Neural cell (in vitro differentiated cells): Measurements from ENCODE around the gene RABGGTB. TPM values are rescaled to one million over a fixed set of nuclear protein-coding genes. Genes with fewer than 3 reads are reported as not detected.

Experiments
- H2AFZ ChIP-seq: fragments of 200-600, 300-800 bp; sonication (generic), shearing (Covaris generic); 2 replicates; pipeline ENCODE4 v1.6.0; 2014; ENCODE audit warnings: low read depth, mild to moderate bottlenecking, antibody characterized with exemption, low read length, moderate library complexity
- H3F3A ChIP-seq: fragments of 200-600 bp; shearing (Covaris generic); 2 replicates; pipeline ENCODE4 v1.6.1; 2016; ENCODE audit warnings: mild to moderate bottlenecking, moderate library complexity, mixed read lengths, antibody characterized with exemption, low read length; ENCODE audit not compliant: insufficient read depth, poor library complexity, severe bottlenecking
- H3K27ac ChIP-seq: fragments of 200-600, 300-800 bp; sonication (generic), shearing (Covaris generic); 2 replicates; pipeline ENCODE4 v1.5.1; 2014; ENCODE audit warnings: mild to moderate bottlenecking, low read length, moderate library complexity
- H3K27me3 ChIP-seq: fragments of 300-800, 200-600 bp; sonication (generic), shearing (Covaris generic); 2 replicates; pipeline ENCODE4 v1.6.0; 2014; ENCODE audit warnings: mild to moderate bottlenecking, low read depth, low read length, moderate library complexity; ENCODE audit not compliant: insufficient read depth
- H3K36me3 ChIP-seq: fragments of 300-800, 200-600 bp; sonication (generic), shearing (Covaris generic); 2 replicates; pipeline ENCODE4 v1.5.1; 2014; ENCODE audit warnings: mild to moderate bottlenecking, antibody characterized with exemption, low read length, moderate library complexity; ENCODE audit not compliant: insufficient read depth
- H3K4me2 ChIP-seq: fragments of 300-800, 200-600 bp; sonication (generic), shearing (Covaris generic); 2 replicates; pipeline ENCODE4 v1.6.0; 2014; ENCODE audit warnings: mild to moderate bottlenecking, low read length
- H3K4me3 ChIP-seq: fragments of 300-800, 200-600 bp; sonication (generic), shearing (Covaris generic); 2 replicates; pipeline ENCODE4 v1.5.1; 2014; ENCODE audit warnings: mild to moderate bottlenecking, low read length, moderate library complexity
- H3K79me2 ChIP-seq: fragments of 200-600 bp; shearing (Covaris generic); replicated peaks from 2 replicates; pipeline ENCODE4 v1.6.0; 2014; ENCODE audit warnings: mild to moderate bottlenecking, low read length, moderate library complexity; ENCODE audit not compliant: insufficient read depth
- H3K9ac ChIP-seq: fragments of 300-800, 200-600 bp; sonication (generic), shearing (Covaris generic); 2 replicates; pipeline ENCODE4 v1.6.1; 2016; ENCODE audit warnings: mild to moderate bottlenecking, low read length, mixed read lengths
- H3K9me2 ChIP-seq: fragments of 200-600 bp; shearing (Covaris generic); 2 replicates; pipeline ENCODE4 v1.6.1; 2016; ENCODE audit warnings: mild to moderate bottlenecking, low read length, mixed read lengths; ENCODE audit not compliant: insufficient read depth
- H3K9me3 ChIP-seq: fragments of 200-600, 300-800 bp; sonication (generic), shearing (Covaris generic); 2 replicates; pipeline ENCODE4 v1.6.1; 2016; ENCODE audit warnings: mild to moderate bottlenecking, mixed run types, low read length, moderate library complexity, mixed read lengths
- H4K20me1 ChIP-seq: fragments of 200-600 bp; shearing (Covaris generic); 2 replicates; pipeline ENCODE4 v1.6.1; 2016; ENCODE audit warnings: mild to moderate bottlenecking, mixed run types; ENCODE audit not compliant: insufficient read depth
- CTCF ChIP-seq: fragments of 450-650 bp; IDR thresholded peaks from 2 replicates; pipeline ENCODE4 v1.5.1; 2014; ENCODE audit warnings: antibody characterized with exemption, mild to moderate bottlenecking, moderate library complexity; ENCODE audit not compliant: poor library complexity, severe bottlenecking
- EP300 ChIP-seq: fragments of 450-650 bp; conservative IDR thresholded peaks from 2 replicates; pipeline ENCODE4 v1.6.1; 2014; ENCODE audit warnings: antibody characterized with exemption, mild to moderate bottlenecking, moderate library complexity; ENCODE audit not compliant: poor library complexity, severe bottlenecking
- EZH2 ChIP-seq: fragments of 200-600, 300-800 bp; shearing (Covaris generic), sonication (generic); IDR thresholded peaks from 2 replicates; pipeline ENCODE4 v1.6.1; 2014; ENCODE audit warnings: antibody characterized with exemption, low read length, borderline replicate concordance, mild to moderate bottlenecking; ENCODE audit not compliant: insufficient read depth, poor library complexity, severe bottlenecking
- MXI1 ChIP-seq: fragments of 450-650 bp; conservative IDR thresholded peaks from 2 replicates; pipeline ENCODE4 v1.6.1; 2014; ENCODE audit warnings: antibody characterized with exemption, mild to moderate bottlenecking; ENCODE audit not compliant: poor library complexity, severe bottlenecking
- RAD21 ChIP-seq: fragments of 450-650 bp; conservative IDR thresholded peaks from 2 replicates; pipeline ENCODE4 v1.6.1; 2014; ENCODE audit warnings: antibody characterized with exemption, mild to moderate bottlenecking, moderate library complexity
- SMC3 ChIP-seq: fragments of 450-650 bp; conservative IDR thresholded peaks from 2 replicates; pipeline ENCODE4 v1.6.1; 2014; ENCODE audit warnings: antibody characterized with exemption, mild to moderate bottlenecking, moderate library complexity; ENCODE audit not compliant: poor library complexity
- TAF1 ChIP-seq: IDR thresholded peaks from 2 replicates; pipeline ENCODE4 v1.6.1; 2012; ENCODE audit warnings: low read depth
- polyA plus RNA-seq: library from polyadenylated mRNA; depleted of rRNA; stranded (reverse); fragments of >200 nt; gene quantifications from 2 replicates; pipeline ENCODE4 v1.2.3, GENCODE V29; 2014
- TF ChIP-seq, protein P1 (sequence below): IDR thresholded peaks from 2 replicates; pipeline ENCODE4 v1.6.1; 2012; ENCODE audit warnings: borderline replicate concordance

RABGGTB gene
- polyA plus RNA-seq, 1 donor from 2014 or later, result 132 TPM

DNA sequence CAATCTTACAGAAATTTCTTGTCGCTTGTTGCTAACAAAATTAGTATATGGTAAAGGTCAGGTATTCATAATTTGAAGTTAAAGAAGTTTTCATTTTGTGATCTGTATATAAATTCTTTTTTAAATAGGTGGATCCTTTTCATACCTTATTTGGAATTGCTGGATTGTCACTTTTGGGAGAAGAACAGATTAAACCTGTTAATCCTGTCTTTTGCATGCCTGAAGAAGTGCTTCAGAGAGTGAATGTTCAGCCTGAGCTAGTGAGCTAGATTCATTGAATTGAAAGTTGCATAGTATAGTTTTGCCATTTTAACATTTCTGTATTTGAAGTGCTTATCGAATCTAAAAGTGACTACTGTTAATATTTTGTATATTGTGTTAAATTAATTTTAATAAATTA is 8.3 kb downstream of the RABGGTB start:
- H2AFZ ChIP-seq, result no peak overlapping the region
- no peaks in the 10 kb centered on the region for H3K9me3 ChIP-seq
- TF ChIP-seq RAD21, result no peak
- no peak overlapping the region for H3K4me2 ChIP-seq
- H3K9me2 ChIP-seq, result no peaks in the 10 kb centered on the region
- H3K36me3 ChIP-seq, result peaks cover 14% of the 10 kb centered on the region
- no peak overlapping the region for H3K4me3 ChIP-seq
- no peak overlapping the region for H3K9ac ChIP-seq
- no peak overlapping the region for H3K27ac ChIP-seq
- H3F3A ChIP-seq, result no peaks in the 10 kb centered on the region
- peaks cover 9% of the 10 kb centered on the region for H3K79me2 ChIP-seq
- H3K27me3 ChIP-seq, result no peaks in the 10 kb centered on the region
- H4K20me1 ChIP-seq, result no peaks in the 10 kb centered on the region

- Histone ChIP-seq H3K9ac (no peak overlapping the region), H3K9me3 (no peaks in the 10 kb centered on the region), H3F3A (no peaks in the 10 kb centered on the region), H3K9me2 (no peaks in the 10 kb centered on the region), H3K79me2 (no peaks in the 10 kb centered on the region), H3K27me3 (no peaks in the 10 kb centered on the region), H3K4me3 (no peak overlapping the region), H3K36me3 (peaks cover 14% of the 10 kb centered on the region), H3K27ac (no peak overlapping the region), H2AFZ (no peak overlapping the region), H3K4me2 (no peak overlapping the region), H4K20me1 (no peaks in the 10 kb centered on the region)
- TF ChIP-seq EP300 (no peak), CTCF (no peak)
Measured at GRCh38 chr1:75795703-75796193, 9.7 kb downstream of the RABGGTB start.

- Histone ChIP-seq H3K9ac (no peak within 1 kb of the TSS), H3K4me3 (no peak within 1 kb of the TSS), H3K79me2 (no peaks in the 10 kb centered on the region), H2AFZ (no peak within 1 kb of the TSS), H3K4me2 (no peak within 1 kb of the TSS), H3K27me3 (no peaks in the 10 kb centered on the region), H3F3A (no peaks in the 10 kb centered on the region), H3K27ac (no peak within 1 kb of the TSS), H3K9me2 (no peaks in the 10 kb centered on the region), H3K9me3 (no peaks in the 10 kb centered on the region), H3K36me3 (peaks cover 14% of the 10 kb centered on the region), H4K20me1 (no peaks in the 10 kb centered on the region)
- TF ChIP-seq CTCF, result no peak
- no peak for TF ChIP-seq EP300
- TF ChIP-seq, protein P1, sequence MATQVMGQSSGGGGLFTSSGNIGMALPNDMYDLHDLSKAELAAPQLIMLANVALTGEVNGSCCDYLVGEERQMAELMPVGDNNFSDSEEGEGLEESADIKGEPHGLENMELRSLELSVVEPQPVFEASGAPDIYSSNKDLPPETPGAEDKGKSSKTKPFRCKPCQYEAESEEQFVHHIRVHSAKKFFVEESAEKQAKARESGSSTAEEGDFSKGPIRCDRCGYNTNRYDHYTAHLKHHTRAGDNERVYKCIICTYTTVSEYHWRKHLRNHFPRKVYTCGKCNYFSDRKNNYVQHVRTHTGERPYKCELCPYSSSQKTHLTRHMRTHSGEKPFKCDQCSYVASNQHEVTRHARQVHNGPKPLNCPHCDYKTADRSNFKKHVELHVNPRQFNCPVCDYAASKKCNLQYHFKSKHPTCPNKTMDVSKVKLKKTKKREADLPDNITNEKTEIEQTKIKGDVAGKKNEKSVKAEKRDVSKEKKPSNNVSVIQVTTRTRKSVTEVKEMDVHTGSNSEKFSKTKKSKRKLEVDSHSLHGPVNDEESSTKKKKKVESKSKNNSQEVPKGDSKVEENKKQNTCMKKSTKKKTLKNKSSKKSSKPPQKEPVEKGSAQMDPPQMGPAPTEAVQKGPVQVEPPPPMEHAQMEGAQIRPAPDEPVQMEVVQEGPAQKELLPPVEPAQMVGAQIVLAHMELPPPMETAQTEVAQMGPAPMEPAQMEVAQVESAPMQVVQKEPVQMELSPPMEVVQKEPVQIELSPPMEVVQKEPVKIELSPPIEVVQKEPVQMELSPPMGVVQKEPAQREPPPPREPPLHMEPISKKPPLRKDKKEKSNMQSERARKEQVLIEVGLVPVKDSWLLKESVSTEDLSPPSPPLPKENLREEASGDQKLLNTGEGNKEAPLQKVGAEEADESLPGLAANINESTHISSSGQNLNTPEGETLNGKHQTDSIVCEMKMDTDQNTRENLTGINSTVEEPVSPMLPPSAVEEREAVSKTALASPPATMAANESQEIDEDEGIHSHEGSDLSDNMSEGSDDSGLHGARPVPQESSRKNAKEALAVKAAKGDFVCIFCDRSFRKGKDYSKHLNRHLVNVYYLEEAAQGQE, result no peak
- no peak for TF ChIP-seq TAF1
- no peak for TF ChIP-seq SMC3
- TF ChIP-seq RAD21, result no peak
- no peak for TF ChIP-seq EZH2
- no peak for TF ChIP-seq MXI1
Measured at GRCh38 chr1:75796376-75797272, 10.6 kb downstream of the RABGGTB start, which contains the start of gene MSH4. Gene MSH4 (plus strand): TSS chr1:75796882. CDS start chr1:75796986, 104 bp downstream.
